Thoracic aorta (tissue), 2 donors: ENCODE results near the gene PLEKHA5. TPM values are rescaled to one million over a fixed set of nuclear protein-coding genes. Genes with fewer than 3 reads are reported as not detected.
"Not testable (repeated sequence)": the region's sequence is repeated elsewhere in the genome, so short reads cannot be mapped to it uniquely, and the experiment has no call there.

Source experiments
- ATAC-seq: fragments of 150-250 bp; one replicate; pipeline ENCODE4 v1.8.0; 2017; ENCODE audit warnings: low read depth; ENCODE audit not compliant: insufficient number of reproducible peaks, low FRiP score
- DNase-seq: peaks from one replicate; pipeline ENCODE4 v3.0.0-alpha.2; 2020; ENCODE audit warnings: low spot score
- H3K27ac ChIP-seq, 2 donors: fragments of 200-600 bp; sonication (generic); 1 replicate in 1 of 2; 2 replicates in 1 of 2; pipeline ENCODE4 v1.5.1; 2016; ENCODE audit warnings: mild to moderate bottlenecking in 2 of 2, moderate library complexity in 2 of 2
- H3K27me3 ChIP-seq: fragments of 200-600 bp; sonication (generic); replicated peaks from 2 replicates; pipeline ENCODE4 v1.6.0; 2016; ENCODE audit warnings: mild to moderate bottlenecking; ENCODE audit not compliant: insufficient read depth
- H3K36me3 ChIP-seq: fragments of 200-600 bp; sonication (generic); one replicate; pipeline ENCODE4 v1.5.1; 2016
- H3K4me1 ChIP-seq, 2 donors: fragments of 200-600 bp; sonication (generic); 1 replicate in 1 of 2; 2 replicates in 1 of 2; pipeline versions ENCODE4 v1.5.1 to v1.6.0; 2016; ENCODE audit warnings: low read depth in 2 of 2, mild to moderate bottlenecking in 1 of 2; ENCODE audit not compliant: control insufficient read depth in 1 of 2
- H3K4me3 ChIP-seq: fragments of 200-600 bp; sonication (generic); 2 replicates; pipeline ENCODE4 v1.5.1; 2016; ENCODE audit warnings: mild to moderate bottlenecking
- H3K9me3 ChIP-seq: fragments of 200-600 bp; sonication (generic); 2 replicates; pipeline ENCODE4 v1.5.1; 2016
- total RNA-seq, 2 donors: library from RNA; depleted of rRNA; stranded (reverse); fragments of >200 nt; gene quantifications; one replicate each; pipeline versions ENCODE4 v1.1.0 to v1.2.3, GENCODE V29; 2016
- TF ChIP-seq, protein P1 (sequence below): fragments of 200-600 bp; sonication (generic); IDR thresholded peaks from one replicate; pipeline ENCODE4 v1.5.1; 2019; ENCODE audit warnings: antibody characterized with exemption

PLEKHA5 gene
- total RNA-seq, 2 donors from 2014 or later = 18.4 to 27.7 TPM

- Histone ChIP-seq H3K4me1 (peaks cover 15 to 34% of the 10 kb centered on the region in 2 donors), H3K9me3 (no peaks in the 10 kb centered on the region), H3K36me3 (no peaks in the 10 kb centered on the region), H3K27me3 (no peaks in the 10 kb centered on the region), H3K27ac (no peak overlapping the region), H3K4me3 (no peak overlapping the region)
- DNase-seq (no peak), ATAC-seq (no peak)
- TF ChIP-seq, protein P1, sequence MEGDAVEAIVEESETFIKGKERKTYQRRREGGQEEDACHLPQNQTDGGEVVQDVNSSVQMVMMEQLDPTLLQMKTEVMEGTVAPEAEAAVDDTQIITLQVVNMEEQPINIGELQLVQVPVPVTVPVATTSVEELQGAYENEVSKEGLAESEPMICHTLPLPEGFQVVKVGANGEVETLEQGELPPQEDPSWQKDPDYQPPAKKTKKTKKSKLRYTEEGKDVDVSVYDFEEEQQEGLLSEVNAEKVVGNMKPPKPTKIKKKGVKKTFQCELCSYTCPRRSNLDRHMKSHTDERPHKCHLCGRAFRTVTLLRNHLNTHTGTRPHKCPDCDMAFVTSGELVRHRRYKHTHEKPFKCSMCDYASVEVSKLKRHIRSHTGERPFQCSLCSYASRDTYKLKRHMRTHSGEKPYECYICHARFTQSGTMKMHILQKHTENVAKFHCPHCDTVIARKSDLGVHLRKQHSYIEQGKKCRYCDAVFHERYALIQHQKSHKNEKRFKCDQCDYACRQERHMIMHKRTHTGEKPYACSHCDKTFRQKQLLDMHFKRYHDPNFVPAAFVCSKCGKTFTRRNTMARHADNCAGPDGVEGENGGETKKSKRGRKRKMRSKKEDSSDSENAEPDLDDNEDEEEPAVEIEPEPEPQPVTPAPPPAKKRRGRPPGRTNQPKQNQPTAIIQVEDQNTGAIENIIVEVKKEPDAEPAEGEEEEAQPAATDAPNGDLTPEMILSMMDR = no peak
These were observed 98.3 kb downstream of the PLEKHA5 start for GRCh38 chr12:19227880-19228210.

DNA sequence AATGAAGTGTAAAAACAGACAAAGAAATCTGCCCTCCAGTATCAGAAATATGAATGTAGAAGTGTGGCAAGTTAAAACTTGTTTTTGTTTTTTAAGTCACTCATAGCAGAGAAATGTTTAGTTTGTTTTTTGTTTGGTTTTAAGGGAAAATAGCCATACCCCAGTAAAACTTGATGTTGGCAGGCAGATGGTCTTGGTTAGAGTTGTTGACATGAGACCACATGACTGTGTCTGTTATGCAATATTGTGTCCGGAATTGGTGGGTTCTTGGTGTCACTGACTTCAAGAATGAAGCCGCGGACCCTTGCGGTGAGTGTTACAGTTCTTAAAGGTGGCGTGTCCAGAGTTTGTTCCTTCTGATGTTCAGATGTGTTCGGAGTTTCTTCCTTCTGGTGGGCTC is 99.5 kb downstream of the PLEKHA5 start:
- peaks cover 7 to 33% of the 10 kb centered on the region in 2 donors for H3K4me1 ChIP-seq
- not testable (repeated sequence) for H3K36me3 ChIP-seq, ATAC-seq, H3K4me3 ChIP-seq, H3K27ac ChIP-seq, H3K9me3 ChIP-seq, H3K27me3 ChIP-seq, DNase-seq

DNA sequence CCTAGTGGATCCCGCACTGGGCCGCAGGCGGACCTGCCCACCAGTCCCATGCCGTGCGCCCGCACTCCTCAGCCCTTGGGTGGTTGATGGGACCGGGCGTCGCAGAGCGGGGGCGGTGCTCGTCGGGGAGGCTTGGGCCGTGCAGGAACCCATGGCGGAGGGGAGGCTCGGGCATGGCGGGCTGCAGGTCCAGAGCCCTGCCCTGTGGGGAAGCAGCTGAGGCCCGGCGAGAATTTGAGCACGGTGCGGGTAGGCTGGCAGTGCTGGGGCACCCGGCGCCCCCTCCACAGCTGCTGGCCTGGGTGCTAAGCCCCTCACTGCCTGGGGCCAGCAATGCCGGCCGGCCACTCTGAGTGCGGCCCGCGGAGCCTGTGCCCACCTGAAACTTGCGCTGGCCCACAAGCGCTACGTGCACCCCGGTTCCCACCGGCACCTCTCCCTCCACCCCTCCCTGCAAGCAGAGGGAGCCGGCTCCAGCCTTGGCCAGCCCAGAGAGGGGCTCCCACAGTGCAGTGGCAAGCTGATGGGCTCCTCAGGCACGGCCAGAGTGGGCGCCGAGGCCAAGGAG is 100.8 kb downstream of the PLEKHA5 start:
- TF ChIP-seq, protein P1 = no peak
- Histone ChIP-seq H3K27me3 (no peaks in the 10 kb centered on the region), H3K4me1 (peaks cover 14 to 47% of the 10 kb centered on the region in 2 donors), H3K27ac (no peak overlapping the region), H3K9me3 (no peaks in the 10 kb centered on the region), H3K4me3 (no peak overlapping the region), H3K36me3 (no peaks in the 10 kb centered on the region)
- no peak for DNase-seq
- no peak for ATAC-seq

DNA sequence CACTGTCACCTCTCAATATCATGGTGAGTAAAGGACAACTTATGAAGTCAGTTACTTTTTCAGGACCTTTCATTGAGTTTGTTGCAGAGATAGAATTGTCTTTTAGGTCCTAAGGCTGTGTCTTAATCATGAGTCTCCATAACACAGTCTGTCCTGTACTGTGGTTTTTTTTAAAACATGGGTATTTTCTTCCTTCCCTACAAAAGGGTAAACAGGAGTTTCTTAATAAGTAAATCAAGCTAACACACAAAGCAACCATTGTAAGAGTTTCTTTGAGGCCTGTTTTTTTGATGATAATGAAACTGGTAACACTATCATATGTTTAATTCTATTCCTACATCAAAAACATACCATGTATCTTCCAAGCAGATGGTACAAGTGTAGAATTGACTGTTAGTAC is 101.4 kb downstream of the PLEKHA5 start:
- no peak for DNase-seq
- ATAC-seq = no peak
- Histone ChIP-seq H3K4me3 (no peak overlapping the region), H3K4me1 (peaks cover 19 to 52% of the 10 kb centered on the region in 2 donors), H3K36me3 (no peaks in the 10 kb centered on the region), H3K9me3 (no peaks in the 10 kb centered on the region), H3K27me3 (no peaks in the 10 kb centered on the region), H3K27ac (no peak overlapping the region)
- TF ChIP-seq, protein P1 = no peak

DNA sequence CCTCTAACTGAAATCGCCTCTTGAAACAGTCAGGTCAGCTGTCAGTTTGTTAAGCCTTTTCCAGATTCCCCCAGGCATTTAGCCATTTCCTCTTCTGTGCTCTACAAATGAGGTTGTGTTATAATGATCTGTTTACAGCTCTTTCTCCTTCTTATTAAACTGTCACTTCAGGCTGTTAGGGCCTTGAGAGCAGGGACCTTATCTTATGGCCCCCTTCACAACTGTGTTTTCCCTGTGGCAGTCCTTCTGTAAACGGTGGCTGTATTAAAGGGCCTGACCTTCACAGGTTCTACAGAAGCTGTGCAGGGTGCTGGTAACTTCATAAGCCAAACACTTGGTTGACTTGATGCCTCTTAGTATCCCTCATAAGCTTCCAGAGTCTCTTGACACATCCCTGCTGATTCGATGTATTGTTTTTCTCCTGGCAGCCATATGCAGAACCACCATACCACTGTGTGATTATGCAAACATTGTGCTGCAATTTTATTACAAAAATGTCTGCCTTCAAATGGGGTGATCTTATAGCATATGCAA is 104.7 kb downstream of the PLEKHA5 start:
- Histone ChIP-seq H3K4me1 (peaks cover 28 to 67% of the 10 kb centered on the region in 2 donors), H3K36me3 (no peaks in the 10 kb centered on the region), H3K27ac (peak overlapping the region; percentile 37 to 78), H3K4me3 (no peak overlapping the region), H3K9me3 (no peaks in the 10 kb centered on the region), H3K27me3 (no peaks in the 10 kb centered on the region)
- DNase-seq = no peak
- no peak for ATAC-seq
- TF ChIP-seq, protein P1 = no peak
